ENCODE results near the gene MRPL43.

MRPL43 gene

GRCh38 chr10:100943508-100943907 is 43.8 kb downstream of the MRPL43 start:
- Mint-ChIP-seq H3K27ac (no peak overlapping the region), H3K4me1 (no peaks in the 10 kb centered on the region), H3K27me3 (ENCODE audit: low read depth) (no peaks in the 10 kb centered on the region), H3K9me3 (no peaks in the 10 kb centered on the region), H3K36me3 (ENCODE audit: low read depth) (peaks cover 71% of the 10 kb centered on the region), H3K4me3 (no peak overlapping the region)
- no peak for TF ChIP-seq CTCF (IDR thresholded peaks at IDR 0.05; ENCODE audit: unreplicated experiment in 3 of 3)

GRCh38 chr10:100942229-100942628 is 45.1 kb downstream of the MRPL43 start:
- Mint-ChIP-seq H3K9me3 (no peaks in the 10 kb centered on the region), H3K4me1 (no peaks in the 10 kb centered on the region), H3K4me3 (no peak overlapping the region), H3K27ac (no peak overlapping the region), H3K27me3 (ENCODE audit: low read depth) (no peaks in the 10 kb centered on the region), H3K36me3 (ENCODE audit: low read depth) (peaks cover 68% of the 10 kb centered on the region)
- TF ChIP-seq CTCF (IDR thresholded peaks at IDR 0.05; ENCODE audit: unreplicated experiment in 3 of 3) = no peak

- Mint-ChIP-seq H3K36me3 (ENCODE audit: low read depth) (peaks cover 52% of the 10 kb centered on the region), H3K4me1 (no peaks in the 10 kb centered on the region), H3K4me3 (no peak overlapping the region), H3K27me3 (ENCODE audit: low read depth) (no peaks in the 10 kb centered on the region), H3K9me3 (no peaks in the 10 kb centered on the region), H3K27ac (no peak overlapping the region)
- TF ChIP-seq CTCF (IDR thresholded peaks at IDR 0.05; ENCODE audit: unreplicated experiment in 3 of 3) = no peak
Measured at GRCh38 chr10:100939763-100940344, 47.4 kb downstream of the MRPL43 start.
